GM23338 (cell line): Measurements from ENCODE around the gene CLEC4E. TPM values are rescaled to one million over a fixed set of nuclear protein-coding genes. Genes with fewer than 3 reads are reported as not detected.

Experiments
- ATAC-seq: fragments of 200-7000 bp; cut with Tn5 transposase; 3 replicates; pipeline ENCODE4 v1.9.1; 2020
- DNase-seq: peaks from one replicate; pipeline ENCODE4 v3.0.0-alpha.2; 2015; ENCODE audit warnings: low spot score
- H2AFZ ChIP-seq: fragments of 200-600 bp; sonication (generic); 2 replicates; pipeline ENCODE4 v1.8.0; 2016; ENCODE audit warnings: antibody characterized with exemption, mild to moderate bottlenecking, moderate library complexity
- H3F3A ChIP-seq: fragments of 200-600 bp; sonication (generic); replicated peaks from 2 replicates; pipeline ENCODE4 v1.8.0; 2017; ENCODE audit warnings: antibody characterized with exemption, mixed run types, low read depth
- H3K27ac ChIP-seq: fragments of 200-600 bp; sonication (generic); 2 replicates; pipeline ENCODE4 v1.6.1; 2016; ENCODE audit warnings: low read depth
- H3K27me3 ChIP-seq: fragments of 200-600 bp; sonication (generic); 2 replicates; pipeline ENCODE4 v1.8.0; 2016; ENCODE audit warnings: mild to moderate bottlenecking, mixed run types, moderate library complexity; ENCODE audit not compliant: insufficient read depth
- H3K36me3 ChIP-seq: fragments of 200-600 bp; sonication (generic); 2 replicates; pipeline ENCODE4 v1.8.0; 2016; ENCODE audit warnings: mild to moderate bottlenecking; ENCODE audit not compliant: insufficient read depth
- H3K4me1 ChIP-seq: fragments of 200-600 bp; sonication (generic); 2 replicates; pipeline ENCODE4 v1.8.0; 2016; ENCODE audit warnings: mild to moderate bottlenecking, moderate library complexity; ENCODE audit not compliant: insufficient read depth
- H3K4me2 ChIP-seq: fragments of 200-600 bp; sonication (generic); 2 replicates; pipeline ENCODE4 v1.7.1; 2017; ENCODE audit warnings: mixed run types
- H3K4me3 ChIP-seq: fragments of 200-600 bp; sonication (generic); 2 replicates; pipeline ENCODE4 v1.6.1; 2016; ENCODE audit warnings: mixed run types
- H3K79me2 ChIP-seq: fragments of 200-600 bp; sonication (generic); replicated peaks from 2 replicates; pipeline ENCODE4 v1.8.0; 2017; ENCODE audit warnings: mild to moderate bottlenecking; ENCODE audit not compliant: insufficient read depth
- H3K9me2 ChIP-seq: fragments of 200-600 bp; sonication (generic); 2 replicates; pipeline ENCODE4 v1.8.0; 2017; ENCODE audit not compliant: insufficient read depth
- H4K20me1 ChIP-seq: fragments of 200-600 bp; sonication (generic); replicated peaks from 2 replicates; pipeline ENCODE4 v1.8.0; 2017; ENCODE audit warnings: mild to moderate bottlenecking; ENCODE audit not compliant: insufficient read depth
- H3K27ac Mint-ChIP-seq: 2 replicates; pipeline ENCODE4 v1.8.0; 2020; ENCODE audit warnings: inconsistent platforms, mild to moderate bottlenecking, moderate library complexity, mixed read lengths
- H3K27me3 Mint-ChIP-seq: 3 replicates; pipeline ENCODE4 v1.8.0; 2022; ENCODE audit warnings: low read depth, mild to moderate bottlenecking, moderate library complexity, mixed read lengths, inconsistent platforms; ENCODE audit not compliant: insufficient read depth, poor library complexity
- H3K36me3 Mint-ChIP-seq: 3 replicates; pipeline ENCODE4 v1.8.0; 2021; ENCODE audit warnings: low read depth, mild to moderate bottlenecking, inconsistent platforms, moderate library complexity, mixed read lengths
- H3K4me1 Mint-ChIP-seq: 3 replicates; pipeline ENCODE4 v1.8.0; 2020; ENCODE audit warnings: mild to moderate bottlenecking, inconsistent platforms, mixed read lengths
- H3K4me3 Mint-ChIP-seq: 3 replicates; pipeline ENCODE4 v1.8.0; 2021; ENCODE audit warnings: moderate library complexity, mild to moderate bottlenecking, inconsistent platforms, mixed read lengths
- H3K9me3 Mint-ChIP-seq: 3 replicates; pipeline ENCODE4 v1.8.0; 2020; ENCODE audit warnings: moderate library complexity, mild to moderate bottlenecking, inconsistent platforms, mixed read lengths
- CREB1 ChIP-seq: fragments of 250-450 bp; sonication (Bioruptor Pico); IDR thresholded peaks from 2 replicates; pipeline ENCODE4 v1.5.0; 2020; ENCODE audit warnings: low read depth, mild to moderate bottlenecking, moderate library complexity
- CTCF ChIP-seq, 2 experiments: fragments of 200-600 bp in 1 of 2; sonication (generic) in 1 of 2; conservative IDR thresholded peaks; 2 replicates each; pipeline versions ENCODE4 v1.5.1 to v1.6.1; 2016 to 2017; ENCODE audit warnings: antibody characterized with exemption in 2 of 2, low read depth in 2 of 2, mild to moderate bottlenecking in 2 of 2, moderate library complexity in 1 of 2
- ETS1 ChIP-seq: IDR thresholded peaks from 2 replicates; pipeline ENCODE4 v1.6.1; 2016; ENCODE audit warnings: antibody characterized with exemption
- EZH2 ChIP-seq: fragments of 200-600 bp; sonication (generic); IDR thresholded peaks from one replicate; pipeline ENCODE4 v1.8.0; 2017; ENCODE audit warnings: antibody characterized with exemption, mild to moderate bottlenecking, low read depth; ENCODE audit not compliant: unreplicated experiment
- EZH2phosphoT487 ChIP-seq: fragments of 200-600 bp; sonication (generic); IDR thresholded peaks from one replicate; pipeline ENCODE4 v1.8.1; 2018; ENCODE audit warnings: antibody characterized with exemption; ENCODE audit not compliant: unreplicated experiment
- JUNB ChIP-seq: IDR thresholded peaks from one replicate; pipeline ENCODE4 v1.6.1; 2016; ENCODE audit warnings: antibody characterized with exemption; ENCODE audit not compliant: unreplicated experiment
- NANOG ChIP-seq: IDR thresholded peaks from 2 replicates; pipeline ENCODE4 v1.6.1; 2016; ENCODE audit warnings: antibody characterized with exemption, borderline replicate concordance
- POLR2AphosphoS5 ChIP-seq: IDR thresholded peaks from 2 replicates; pipeline ENCODE4 v1.6.1; 2016; ENCODE audit warnings: antibody characterized with exemption, low read depth
- REST ChIP-seq: IDR thresholded peaks from one replicate; pipeline ENCODE4 v1.6.1; 2018; ENCODE audit warnings: antibody characterized with exemption; ENCODE audit not compliant: unreplicated experiment
- STAT1 ChIP-seq: IDR thresholded peaks from one replicate; pipeline ENCODE4 v1.6.1; 2016; ENCODE audit warnings: antibody characterized with exemption; ENCODE audit not compliant: unreplicated experiment
- ZNF114 ChIP-seq: fragments of 250-450 bp; sonication (Bioruptor Pico); IDR thresholded peaks from 2 replicates; pipeline ENCODE4 v1.5.0; 2020; ENCODE audit warnings: mild to moderate bottlenecking, moderate library complexity
- ZNF331 ChIP-seq: fragments of 250-450 bp; sonication (Bioruptor Pico); IDR thresholded peaks from 2 replicates; pipeline ENCODE4 v1.5.0; 2020; ENCODE audit warnings: low read depth, mild to moderate bottlenecking, moderate library complexity
- ZNF462 ChIP-seq: fragments of 250-450 bp; sonication (Bioruptor Pico); IDR thresholded peaks from 2 replicates; pipeline ENCODE4 v1.5.0; 2020; ENCODE audit warnings: mild to moderate bottlenecking, moderate library complexity
- polyA plus RNA-seq: library from polyadenylated mRNA; unstranded; fragments of >200 nt; fragmentation: Nextera tagmentation; extraction: Ambion mirVana; gene quantifications from 2 replicates; pipeline ENCODE4 v1.2.1, GENCODE V29; 2016
- total RNA-seq: library from RNA; depleted of rRNA; stranded (reverse); fragments of >200 nt; shearing (Covaris generic); gene quantifications from 2 replicates; pipeline ENCODE4 v1.2.3, GENCODE V29; 2014

The CLEC4E gene
- total and polyA plus RNA-seq, 2 experiments from 2014 or later: not detected

GRCh38 chr12:8548192-8548591 is 7.5 kb upstream of the CLEC4E start:
- H3K9me3 Mint-ChIP-seq: no peaks in the 10 kb centered on the region
- Histone ChIP-seq H3K27ac (no peak overlapping the region), H3K27me3 (no peaks in the 10 kb centered on the region), H3K9me2 (no peaks in the 10 kb centered on the region), H3F3A (no peaks in the 10 kb centered on the region), H3K4me3 (no peak overlapping the region), H3K36me3 (no peaks in the 10 kb centered on the region), H3K4me2 (no peak overlapping the region), H3K4me1 (no peaks in the 10 kb centered on the region), H4K20me1 (no peaks in the 10 kb centered on the region), H2AFZ (no peak overlapping the region), H3K79me2 (no peaks in the 10 kb centered on the region)
- H3K27me3 Mint-ChIP-seq: no peaks in the 10 kb centered on the region
- no peak overlapping the region for H3K4me3 Mint-ChIP-seq
- H3K36me3 Mint-ChIP-seq: no peaks in the 10 kb centered on the region
- DNase-seq: no peak
- ATAC-seq: no peak
- H3K27ac Mint-ChIP-seq: no peak overlapping the region
- TF ChIP-seq ZNF114 (CRISPR knock-in tag): no peak
- TF ChIP-seq EZH2: no peak
- TF ChIP-seq EZH2phosphoT487: no peak
- no peak for TF ChIP-seq ZNF462
- TF ChIP-seq ETS1: no peak
- no peak for TF ChIP-seq POLR2AphosphoS5
- TF ChIP-seq REST: no peak
- TF ChIP-seq ZNF331 (CRISPR knock-in tag): no peak
- no peak for TF ChIP-seq CTCF (conservative IDR thresholded peaks at IDR 0.05; ENCODE audit: low read depth in 2 of 2)
- TF ChIP-seq NANOG: no peak
- no peak for TF ChIP-seq STAT1
- TF ChIP-seq JUNB: no peak
- TF ChIP-seq CREB1 (CRISPR knock-in tag): no peak
- H3K4me1 Mint-ChIP-seq: no peaks in the 10 kb centered on the region
